GM12878 (cell line): ENCODE data around the gene FAM89B. TPM values are rescaled to one million over a fixed set of nuclear protein-coding genes. Genes with fewer than 3 reads are reported as not detected.

ENCODE experiments used
- BRCA1 ChIP-seq: IDR thresholded peaks from 2 replicates; pipeline ENCODE4 v1.6.1; 2011; ENCODE audit warnings: low read depth, low read length, improper control_type of control experiment
- CTCF ChIP-seq, 3 experiments: IDR thresholded peaks in 2 of 3; conservative IDR thresholded peaks in 1 of 3; 2 replicates each; pipeline ENCODE4 v1.5.1; 2011; ENCODE audit warnings: low read depth in 3 of 3, low read length in 3 of 3, mild to moderate bottlenecking in 3 of 3, control low read depth in 2 of 3, moderate library complexity in 2 of 3, inconsistent platforms in 1 of 3, mixed read lengths in 1 of 3; ENCODE audit not compliant: control insufficient read depth in 2 of 3, insufficient read depth in 1 of 3; ENCODE audit errors: extremely low read depth in 1 of 3
- ESRRA ChIP-seq: IDR thresholded peaks from 2 replicates; pipeline ENCODE4 v1.6.1; 2012; ENCODE audit warnings: mild to moderate bottlenecking, low read length, improper control_type of control experiment
- HCFC1 ChIP-seq: fragments of 150-350 bp; IDR thresholded peaks from 2 replicates; pipeline ENCODE4 v1.6.1; 2014; ENCODE audit warnings: low read length
- NFIC ChIP-seq: IDR thresholded peaks from 2 replicates; pipeline ENCODE4 v1.6.1; 2012; ENCODE audit warnings: low read depth, mild to moderate bottlenecking, inconsistent platforms, low read length, moderate library complexity
- PAX8 ChIP-seq: fragments of 450-650 bp; IDR thresholded peaks from 2 replicates; pipeline ENCODE4 v1.6.1; 2017; ENCODE audit warnings: mild to moderate bottlenecking, moderate library complexity
- POLR2AphosphoS2 ChIP-seq: IDR thresholded peaks from 2 replicates; pipeline ENCODE4 v1.6.1; 2011; ENCODE audit warnings: low read depth, mild to moderate bottlenecking, low read length, improper control_type of control experiment, moderate library complexity
- RAD21 ChIP-seq: IDR thresholded peaks from 2 replicates; pipeline ENCODE4 v1.6.1; 2011; ENCODE audit warnings: mild to moderate bottlenecking, low read depth, low read length, moderate library complexity; ENCODE audit not compliant: insufficient read depth
- RB1 ChIP-seq: fragments of 450-650 bp; formaldehyde crosslinking; IDR thresholded peaks from 2 replicates; pipeline ENCODE4 v1.6.1; 2017; ENCODE audit warnings: mild to moderate bottlenecking, borderline replicate concordance
- SREBF2 ChIP-seq: IDR thresholded peaks from 2 replicates; pipeline ENCODE4 v1.6.1; 2012; ENCODE audit warnings: mild to moderate bottlenecking, low read length
- STAT1 ChIP-seq: fragments of 450-650 bp; conservative IDR thresholded peaks from 2 replicates; pipeline ENCODE4 v1.6.1; 2014; ENCODE audit warnings: antibody characterized with exemption, mild to moderate bottlenecking
- SUPT20H ChIP-seq: IDR thresholded peaks from 2 replicates; pipeline ENCODE4 v1.6.1; 2011; ENCODE audit warnings: low read depth, mild to moderate bottlenecking, low read length, moderate library complexity, borderline replicate concordance; ENCODE audit not compliant: control insufficient read depth
- USF1 ChIP-seq: IDR thresholded peaks from 2 replicates; pipeline ENCODE4 v1.6.1; 2011; ENCODE audit warnings: borderline replicate concordance, low read depth, mild to moderate bottlenecking, moderate library complexity, mixed read lengths, low read length; ENCODE audit not compliant: insufficient read depth; ENCODE audit errors: extremely low read length
- USF2 ChIP-seq: IDR thresholded peaks from 2 replicates; pipeline ENCODE4 v1.6.1; 2011; ENCODE audit warnings: low read depth, low read length, improper control_type of control experiment, borderline replicate concordance
- ZBTB40 ChIP-seq: fragments of 450-650 bp; IDR thresholded peaks from 2 replicates; pipeline ENCODE4 v1.6.1; 2016; ENCODE audit warnings: mild to moderate bottlenecking, moderate library complexity, borderline replicate concordance
- ZNF592 ChIP-seq: fragments of 450-650 bp; IDR thresholded peaks from 2 replicates; pipeline ENCODE4 v1.6.1; 2017; ENCODE audit warnings: mild to moderate bottlenecking, moderate library complexity
- polyA plus RNA-seq, 11 experiments: library from polyadenylated mRNA; depleted of rRNA in 4 of 11; unstranded in 6 of 11; stranded (reverse) in 5 of 11; fragments of >200 nt; fragmentation: Nextera tagmentation in 4 of 11; fragmentation: Illumina TruSeq in 1 of 11; extraction: Ambion mirVana in 4 of 11; extraction: Trizol in 1 of 11; gene quantifications; 1 replicate in 1 of 11; 2 replicates in 10 of 11; pipeline versions ENCODE4 v1.2.1 to v1.2.3, GENCODE V29; 2011 to 2016; ENCODE audit warnings: inconsistent platforms in 2 of 11, missing spikeins in 2 of 11, low read depth in 1 of 11
- total RNA-seq, 4 experiments: library from RNA; depleted of rRNA in 3 of 4; stranded (reverse); fragments of >200 nt in 3 of 4; fragmentation: Illumina TruSeq in 1 of 4; extraction: Trizol in 1 of 4; gene quantifications; 2 replicates each; pipeline versions ENCODE4 v1.2.1 to v1.2.3, GENCODE V29; 2013 to 2021

The FAM89B gene
- total and polyA plus RNA-seq, 10 of the 15 experiments (the other 5 are each of a cell fraction or from before 2014, with no cell fraction given) = 0.34 to 36.7 (median 9.8) TPM

- TF ChIP-seq STAT1 (0 out of 2 replicates have a peak, but pooled peaks have one; percentile 38), NFIC (peak; percentile 77), RB1 (peak; percentile 7; the same call in 1 of the 2 replicates), ZBTB40 (no peak), RAD21 (peak; percentile 86), POLR2AphosphoS2 (no peak), USF2 (no peak), USF1 (no peak), BRCA1 (no peak), ESRRA (no peak), PAX8 (no peak), HCFC1 (no peak), SREBF2 (no peak), SUPT20H (no peak), ZNF592 (no peak), CTCF (IDR thresholded peaks at IDR 0.05 in 2 of 3, conservative IDR thresholded peaks at IDR 0.05 in 1 of 3; ENCODE audit: control insufficient read depth in 2 of 3, extremely low read depth in 1 of 3, insufficient read depth in 1 of 3, low read depth in 3 of 3, low read length in 3 of 3) (peak; percentile 83 to 91 (median 88))
Measured at GRCh38 chr11:65588199-65589054, 16.1 kb downstream of the FAM89B start (continued).
